SU-DHL-6 (cell line): ENCODE results near the gene CHCHD2.

Source experiments
- EZH2phosphoT487 ChIP-seq: fragments of 200-600 bp; sonication (generic), shearing (Covaris generic); conservative IDR thresholded peaks from 2 replicates; pipeline ENCODE4 v1.6.1; 2018; ENCODE audit warnings: mild to moderate bottlenecking, antibody characterized with exemption, low read length, moderate library complexity, mixed read lengths
- TF ChIP-seq, protein P1 (sequence below): fragments of 200-600 bp; sonication (generic); IDR thresholded peaks from one replicate; pipeline ENCODE4 v1.5.1; 2017; ENCODE audit warnings: antibody characterized with exemption, mild to moderate bottlenecking, low read length, moderate library complexity; ENCODE audit not compliant: insufficient read depth, poor library complexity, severe bottlenecking

DNA sequence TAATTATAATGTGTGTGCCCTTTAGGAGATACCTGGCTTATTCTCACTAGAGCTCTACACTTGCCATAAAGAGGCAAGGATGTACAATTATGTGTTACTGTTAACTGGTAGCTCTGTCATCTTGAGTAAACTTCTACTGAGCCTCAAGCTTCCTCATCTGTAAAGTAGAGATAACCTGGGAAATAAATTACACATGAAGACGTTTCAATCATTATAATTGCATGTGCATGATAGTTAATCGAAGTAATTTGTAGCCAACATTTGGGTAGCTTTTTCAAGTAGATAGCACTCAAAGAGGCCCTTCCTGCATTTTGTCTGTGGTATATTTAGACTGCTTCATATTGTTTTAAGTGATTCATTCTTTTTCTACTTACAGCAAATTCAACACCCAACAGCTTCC, 52.3 kb downstream of the CHCHD2 start:
- TF ChIP-seq, protein P1, sequence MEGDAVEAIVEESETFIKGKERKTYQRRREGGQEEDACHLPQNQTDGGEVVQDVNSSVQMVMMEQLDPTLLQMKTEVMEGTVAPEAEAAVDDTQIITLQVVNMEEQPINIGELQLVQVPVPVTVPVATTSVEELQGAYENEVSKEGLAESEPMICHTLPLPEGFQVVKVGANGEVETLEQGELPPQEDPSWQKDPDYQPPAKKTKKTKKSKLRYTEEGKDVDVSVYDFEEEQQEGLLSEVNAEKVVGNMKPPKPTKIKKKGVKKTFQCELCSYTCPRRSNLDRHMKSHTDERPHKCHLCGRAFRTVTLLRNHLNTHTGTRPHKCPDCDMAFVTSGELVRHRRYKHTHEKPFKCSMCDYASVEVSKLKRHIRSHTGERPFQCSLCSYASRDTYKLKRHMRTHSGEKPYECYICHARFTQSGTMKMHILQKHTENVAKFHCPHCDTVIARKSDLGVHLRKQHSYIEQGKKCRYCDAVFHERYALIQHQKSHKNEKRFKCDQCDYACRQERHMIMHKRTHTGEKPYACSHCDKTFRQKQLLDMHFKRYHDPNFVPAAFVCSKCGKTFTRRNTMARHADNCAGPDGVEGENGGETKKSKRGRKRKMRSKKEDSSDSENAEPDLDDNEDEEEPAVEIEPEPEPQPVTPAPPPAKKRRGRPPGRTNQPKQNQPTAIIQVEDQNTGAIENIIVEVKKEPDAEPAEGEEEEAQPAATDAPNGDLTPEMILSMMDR, result no peak
- no peak for TF ChIP-seq EZH2phosphoT487
